Stimulated activated CD4-positive, alpha-beta T cell treated with anti-CD3 and anti-CD28 coated beads, Interleukin-4, amount 100 ng/mL, for 1 hour (primary cell): ENCODE measurements around the gene DOCK6.

Experiments used
- DNase-seq: peaks from one replicate; pipeline ENCODE4 v3.0.0-alpha.2; 2020

Gene DOCK6

DNA sequence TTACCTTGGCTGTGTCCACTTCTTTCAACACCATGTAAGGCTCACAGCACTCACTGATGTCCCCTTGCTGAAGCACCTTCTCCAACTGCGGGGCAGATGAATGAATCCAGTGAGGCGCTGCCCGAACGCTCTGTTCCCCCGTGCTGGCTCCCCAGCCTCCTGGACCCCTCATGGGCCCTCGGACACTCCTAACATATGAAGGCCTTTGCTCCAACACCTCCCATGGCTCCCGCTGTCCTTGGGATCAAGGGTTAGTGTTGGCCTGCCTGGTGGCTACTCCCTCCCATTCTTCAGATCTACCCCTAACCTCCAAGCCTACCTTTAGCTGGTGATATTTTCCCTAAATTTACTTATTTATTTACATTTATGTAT lies 18.5 kb downstream of the DOCK6 start:
- no peak for DNase-seq

DNA sequence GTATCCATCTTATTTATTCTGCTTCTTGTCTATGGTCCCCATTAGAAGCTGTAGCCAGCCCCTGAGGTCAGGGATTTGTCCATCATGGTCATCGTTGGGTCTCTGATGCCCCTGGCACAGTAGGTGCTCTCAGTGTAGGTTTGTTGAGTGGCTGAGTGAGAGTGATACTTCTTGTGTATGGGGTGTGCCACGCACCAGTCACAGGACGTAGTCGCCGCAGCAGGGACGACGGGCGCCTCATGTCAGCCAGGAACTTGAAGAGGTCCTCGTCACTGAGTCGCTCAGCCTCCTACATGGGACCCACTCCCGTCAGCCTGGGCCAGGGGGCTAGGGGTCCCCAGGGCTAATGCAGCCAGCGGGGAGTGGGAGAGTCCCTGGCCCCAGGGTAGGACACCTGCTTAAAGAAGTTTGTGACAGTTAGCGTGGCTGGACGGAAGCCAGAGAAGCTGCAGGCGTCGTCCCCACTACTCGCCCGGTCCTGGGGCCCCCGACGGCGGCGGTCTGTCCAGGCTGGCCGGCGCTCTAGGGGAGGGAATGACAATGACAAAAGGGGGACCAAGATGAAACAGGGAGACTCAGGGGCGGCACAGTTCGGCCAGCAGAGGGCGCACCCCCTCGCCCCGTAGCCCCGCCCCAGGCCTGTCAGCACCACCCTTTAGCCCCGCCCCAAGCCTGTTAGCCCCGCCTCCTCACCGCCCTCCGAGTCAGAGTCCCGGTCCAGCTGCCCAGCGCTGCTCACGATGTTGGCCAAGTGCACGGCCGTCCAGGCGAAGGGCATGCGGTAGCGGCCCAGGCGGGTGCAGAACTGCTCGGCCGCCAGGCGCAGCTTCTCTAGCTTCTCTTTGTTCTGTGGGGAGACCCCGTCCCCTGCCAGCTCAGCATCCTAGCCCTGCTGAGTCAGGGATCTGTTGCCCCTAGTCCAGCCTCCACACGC lies 19.2 kb downstream of the DOCK6 start:
- peak; percentile 88 for DNase-seq

DNA sequence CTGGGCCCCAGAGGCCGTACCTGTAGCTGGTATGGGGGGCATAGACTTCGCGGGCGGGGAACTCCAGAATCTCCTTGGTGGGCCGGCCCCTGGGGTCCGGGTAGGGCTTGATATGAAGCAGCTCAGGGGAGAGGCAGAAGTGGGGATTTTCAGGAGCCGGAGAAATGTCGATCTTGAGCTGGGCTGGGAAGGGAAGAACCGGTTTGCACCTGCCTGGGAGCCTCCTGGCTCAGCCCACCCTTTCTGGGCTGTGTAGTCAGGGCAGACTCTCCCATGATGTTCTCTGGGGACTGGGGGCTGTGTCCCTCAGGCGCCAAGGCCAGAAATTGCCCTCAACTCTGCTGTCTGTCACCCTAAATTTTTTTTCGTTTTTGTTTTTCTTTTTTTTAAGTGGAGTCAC lies 20.3 kb downstream of the DOCK6 start:
- DNase-seq, result no peak

DNA sequence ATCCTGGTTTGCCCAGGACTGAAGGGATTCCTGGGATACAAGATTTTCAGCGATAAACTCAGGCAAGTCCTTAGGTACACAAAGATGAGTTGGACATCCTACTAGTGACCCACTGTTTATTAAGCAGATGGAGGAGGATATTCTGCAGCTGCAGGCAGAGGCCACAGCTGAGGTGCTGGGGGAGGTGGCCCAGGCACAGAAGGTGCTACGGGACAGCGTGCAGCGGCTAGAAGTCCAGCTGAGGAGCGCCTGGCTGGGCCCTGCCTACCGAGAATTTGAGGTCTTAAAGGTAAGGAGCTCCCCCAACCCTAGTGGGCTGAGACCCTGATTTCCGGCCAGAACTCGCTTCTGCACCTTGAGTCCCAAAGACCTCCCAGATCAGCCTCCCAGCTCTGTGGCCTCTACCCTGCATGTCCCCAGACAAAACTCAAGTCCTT lies 22.3 kb downstream of the DOCK6 start:
- DNase-seq, result no peak

DNA sequence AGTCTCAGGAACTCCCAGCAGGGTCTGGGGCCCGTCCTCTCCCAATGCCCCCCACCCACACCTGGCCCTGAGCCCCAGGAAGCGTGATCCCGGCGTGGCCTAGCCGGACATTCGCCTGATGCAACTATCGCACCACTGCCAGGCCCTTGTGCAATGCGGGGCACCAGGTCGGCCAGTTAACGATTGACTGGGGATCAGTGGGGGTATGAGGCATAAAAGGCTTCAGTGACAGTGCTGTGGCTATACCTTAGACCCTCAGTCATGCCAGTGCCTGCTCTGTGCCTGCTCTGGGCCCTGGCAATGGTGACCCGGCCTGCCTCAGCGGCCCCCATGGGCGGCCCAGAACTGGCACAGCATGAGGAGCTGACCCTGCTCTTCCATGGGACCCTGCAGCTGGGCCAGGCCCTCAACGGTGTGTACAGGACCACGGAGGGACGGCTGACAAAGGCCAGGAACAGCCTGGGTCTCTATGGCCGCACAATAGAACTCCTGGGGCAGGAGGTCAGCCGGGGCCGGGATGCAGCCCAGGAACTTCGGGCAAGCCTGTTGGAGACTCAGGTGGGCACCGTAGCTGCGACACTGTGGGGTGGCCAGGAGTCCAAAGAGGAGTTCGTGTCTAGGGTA lies 22.8 kb downstream of the DOCK6 start, which contains the start of gene ANGPTL8:
Gene ANGPTL8 (plus strand): TSS at position 243 of the 624 bp plus-strand sequence. CDS start 19 bp downstream, at position 262.
- no peak for DNase-seq

DNA sequence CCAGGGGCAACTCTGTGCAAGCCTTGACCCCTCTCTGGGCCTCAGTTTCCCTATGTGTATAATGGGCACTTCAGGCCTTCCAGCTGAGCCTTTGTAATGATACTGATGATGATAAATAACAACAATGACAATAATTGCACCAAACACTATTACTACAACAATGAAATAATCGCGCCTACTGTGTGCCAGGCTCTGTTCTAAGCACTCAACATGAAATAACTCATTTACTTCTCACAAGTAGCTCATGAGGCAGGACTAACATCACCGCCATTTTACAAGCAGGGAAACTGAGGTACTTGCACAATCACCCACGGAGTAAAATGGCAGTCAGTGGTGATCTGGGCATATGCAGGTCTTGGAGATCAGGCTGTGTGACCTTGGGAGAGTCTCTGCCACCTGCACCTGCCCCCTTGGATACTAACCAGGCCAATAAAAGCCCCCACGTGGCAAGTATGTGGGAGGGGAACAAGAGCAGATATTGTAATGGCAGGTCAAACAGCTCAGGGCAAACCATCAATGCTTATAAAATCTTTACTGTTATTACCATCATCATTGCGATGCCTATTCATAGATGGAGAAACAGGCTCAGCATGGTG lies 23.4 kb downstream of the DOCK6 start:
- DNase-seq, result no peak

DNA sequence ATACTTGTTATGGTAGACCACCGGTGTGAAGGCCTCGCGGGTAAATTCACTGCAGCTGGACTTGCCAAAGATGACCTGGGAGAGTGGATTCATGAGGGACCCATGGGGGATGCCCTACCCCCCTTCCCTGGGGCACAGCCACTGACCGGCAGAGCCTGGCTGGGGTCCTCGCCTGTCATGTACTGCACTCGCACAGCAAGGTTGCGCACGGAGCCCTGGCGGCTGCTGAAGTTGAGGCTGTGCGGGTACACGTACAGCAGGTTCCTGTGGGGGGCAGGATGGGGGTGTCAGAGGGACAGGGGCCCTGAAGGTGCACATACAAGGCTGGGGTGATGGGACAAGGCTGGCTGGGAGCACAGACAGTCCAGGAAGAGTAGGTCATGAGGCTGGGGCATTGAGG lies 24.3 kb downstream of the DOCK6 start:
- no peak for DNase-seq

DNA sequence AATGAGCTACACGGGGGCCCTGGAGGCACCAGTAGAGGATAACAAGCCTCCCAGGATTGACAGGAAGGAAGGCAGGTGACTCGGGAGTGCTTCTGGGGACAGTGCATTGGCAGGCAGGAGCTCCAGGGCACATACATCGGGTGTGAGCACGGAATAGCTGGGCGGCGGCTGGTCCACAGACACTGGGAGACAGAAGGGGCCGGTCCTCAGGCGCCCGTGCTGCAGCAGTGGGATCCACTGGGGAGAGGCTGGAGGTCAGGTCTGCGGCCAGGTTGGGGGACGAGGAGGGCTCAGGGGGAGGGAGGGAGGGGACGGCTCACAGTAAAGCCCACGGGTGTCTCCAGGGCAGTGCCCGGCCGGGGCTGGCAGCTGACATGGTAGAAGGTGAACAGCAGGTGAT lies 25.0 kb downstream of the DOCK6 start:
- DNase-seq, result no peak

DNA sequence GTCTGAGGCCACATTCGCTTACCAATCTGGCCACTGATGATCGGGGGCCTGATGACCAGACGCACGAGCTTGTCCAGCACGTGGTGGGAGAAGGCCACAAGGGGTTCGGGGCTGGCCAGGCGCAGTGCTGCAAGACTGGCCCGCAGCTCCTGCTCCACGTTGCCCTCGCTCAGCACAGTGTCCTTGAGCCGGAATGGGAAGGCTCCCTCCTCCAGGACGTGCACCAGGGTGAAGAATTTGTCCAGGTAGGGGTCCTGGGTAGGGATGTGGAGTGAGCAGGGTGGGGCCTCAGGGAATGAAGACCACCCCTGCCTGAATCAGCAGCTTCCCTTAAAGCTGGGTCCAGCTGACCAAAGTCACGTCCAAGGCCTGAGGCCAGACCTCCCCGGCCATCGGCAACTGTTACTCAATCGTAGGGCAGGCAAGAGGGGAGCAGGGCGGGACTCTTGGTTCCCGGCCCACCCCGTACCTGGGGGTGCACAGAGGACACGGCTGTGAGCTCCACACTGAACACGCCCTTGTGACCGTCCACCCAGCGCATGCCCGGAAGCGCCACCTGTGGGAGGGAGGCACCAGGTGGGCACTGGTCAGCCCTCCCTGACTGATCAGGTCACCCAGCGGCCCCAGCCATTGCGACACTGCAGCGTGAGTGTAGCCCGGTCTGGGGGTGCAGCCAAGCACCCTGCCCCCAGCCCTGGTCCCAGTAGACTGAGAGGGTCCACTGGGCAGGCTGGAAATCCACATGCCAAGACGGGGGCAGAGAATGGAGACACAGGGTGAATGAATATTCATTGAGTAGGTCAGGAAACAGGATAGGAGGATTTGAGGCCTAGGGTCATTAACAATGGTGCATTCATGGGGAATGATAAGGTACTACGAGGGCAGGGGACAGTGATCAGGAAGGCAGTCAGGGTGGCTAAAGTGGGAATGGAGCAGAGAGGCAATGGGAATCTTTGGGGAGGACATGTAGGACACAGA lies 25.7 kb downstream of the DOCK6 start:
- no peak for DNase-seq

DNA sequence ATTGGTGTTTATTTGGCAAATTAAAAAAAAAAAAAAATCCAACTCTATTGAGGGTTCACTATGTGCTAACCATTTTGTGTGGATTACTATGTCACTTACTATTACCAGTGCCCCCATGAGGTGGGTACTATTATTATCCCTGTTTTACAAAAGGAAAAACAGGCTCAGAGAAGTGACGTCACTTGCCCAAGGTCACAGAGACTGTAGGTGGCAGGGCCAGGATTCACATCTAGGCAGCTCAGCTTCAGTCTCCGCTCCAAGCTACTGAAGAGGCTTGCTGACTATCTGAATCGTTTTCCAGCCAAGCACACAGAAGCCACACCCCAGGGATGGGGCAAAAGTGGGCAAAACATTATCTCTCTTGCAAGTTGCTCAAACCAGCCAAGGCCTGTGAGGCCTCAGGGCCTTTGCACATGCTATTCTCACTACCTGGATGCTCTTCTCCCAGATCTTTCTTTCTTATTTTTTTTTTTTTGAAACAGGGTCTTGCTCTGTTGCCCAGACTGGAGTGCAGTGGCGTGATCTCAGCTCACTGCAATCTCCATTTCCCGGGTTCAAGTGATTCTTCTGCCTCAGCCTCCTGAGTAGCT lies 27.7 kb downstream of the DOCK6 start:
- no peak for DNase-seq

DNA sequence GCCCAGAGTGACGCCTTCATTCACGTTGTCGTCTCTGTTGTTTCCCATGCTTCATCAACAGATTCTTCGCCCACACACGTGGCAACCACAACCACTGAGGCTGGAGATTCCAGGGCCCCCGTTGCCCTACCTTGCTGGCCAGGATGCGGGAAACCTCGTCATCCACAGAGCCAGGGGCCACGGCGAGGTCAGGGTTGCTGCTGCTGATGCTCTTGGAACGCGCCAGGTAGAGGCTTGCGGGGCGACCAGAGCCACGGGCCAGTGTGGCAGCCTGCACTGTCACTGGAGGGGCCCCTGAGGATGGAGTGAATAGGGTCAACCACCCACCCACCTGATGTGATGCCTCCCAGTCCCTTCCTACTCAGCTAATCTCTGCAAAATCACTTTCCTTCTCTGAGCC lies 29.3 kb downstream of the DOCK6 start:
- DNase-seq, result no peak

DNA sequence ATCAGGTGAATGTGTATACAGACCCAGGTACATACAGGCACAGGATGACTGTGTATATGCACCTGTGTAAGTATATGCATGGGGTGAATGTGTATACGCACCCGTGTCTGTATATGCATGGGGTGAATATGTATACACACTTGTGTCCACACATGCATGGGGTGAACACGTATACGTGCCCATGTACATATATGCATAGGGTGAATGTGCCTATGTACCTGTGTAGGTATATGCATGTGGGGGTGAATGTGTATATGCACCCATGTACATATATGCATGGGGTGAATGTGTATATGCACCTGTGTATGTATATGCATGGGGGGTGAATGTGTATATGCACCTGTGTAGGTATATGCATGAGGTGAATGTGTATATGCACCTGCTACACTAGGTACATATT lies 29.8 kb downstream of the DOCK6 start:
- DNase-seq, result no peak

DNA sequence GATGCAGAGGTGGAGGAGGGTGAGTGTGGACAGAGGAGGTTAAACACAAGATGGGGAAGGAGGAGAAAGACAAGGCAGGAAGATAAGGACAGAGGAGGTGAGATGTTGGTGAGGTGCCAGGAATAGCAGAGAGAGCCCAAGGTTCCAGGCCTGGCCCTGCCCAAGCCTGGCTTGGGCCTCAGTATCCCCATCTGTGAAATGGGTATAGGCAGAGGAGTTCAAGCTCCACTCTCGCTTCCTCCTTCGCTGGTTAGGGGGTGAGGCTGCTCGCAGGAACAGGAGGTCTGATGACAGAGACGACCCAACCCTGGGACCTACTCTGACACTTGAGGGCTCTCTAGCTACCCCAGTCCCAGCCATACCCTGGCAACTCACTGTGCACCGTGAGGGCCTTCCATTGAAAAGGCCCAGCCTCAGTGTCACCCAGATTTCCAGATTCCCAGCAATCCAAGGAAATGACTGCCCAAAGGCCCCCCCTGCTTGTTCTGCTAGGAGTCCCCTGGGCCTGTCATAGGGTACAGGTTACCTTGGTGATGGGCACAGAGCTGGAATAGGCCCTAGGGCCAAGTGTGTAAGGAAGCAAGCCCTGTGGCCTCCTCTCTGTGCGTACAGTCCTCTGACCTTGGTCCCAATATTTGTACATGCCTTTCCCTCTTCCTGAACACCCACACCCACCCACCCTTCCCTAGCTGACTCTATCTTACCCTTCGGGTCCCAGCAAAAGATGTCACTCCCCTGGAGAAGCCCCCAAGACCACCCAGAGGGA lies 31.5 kb downstream of the DOCK6 start:
- DNase-seq, result no peak

DNA sequence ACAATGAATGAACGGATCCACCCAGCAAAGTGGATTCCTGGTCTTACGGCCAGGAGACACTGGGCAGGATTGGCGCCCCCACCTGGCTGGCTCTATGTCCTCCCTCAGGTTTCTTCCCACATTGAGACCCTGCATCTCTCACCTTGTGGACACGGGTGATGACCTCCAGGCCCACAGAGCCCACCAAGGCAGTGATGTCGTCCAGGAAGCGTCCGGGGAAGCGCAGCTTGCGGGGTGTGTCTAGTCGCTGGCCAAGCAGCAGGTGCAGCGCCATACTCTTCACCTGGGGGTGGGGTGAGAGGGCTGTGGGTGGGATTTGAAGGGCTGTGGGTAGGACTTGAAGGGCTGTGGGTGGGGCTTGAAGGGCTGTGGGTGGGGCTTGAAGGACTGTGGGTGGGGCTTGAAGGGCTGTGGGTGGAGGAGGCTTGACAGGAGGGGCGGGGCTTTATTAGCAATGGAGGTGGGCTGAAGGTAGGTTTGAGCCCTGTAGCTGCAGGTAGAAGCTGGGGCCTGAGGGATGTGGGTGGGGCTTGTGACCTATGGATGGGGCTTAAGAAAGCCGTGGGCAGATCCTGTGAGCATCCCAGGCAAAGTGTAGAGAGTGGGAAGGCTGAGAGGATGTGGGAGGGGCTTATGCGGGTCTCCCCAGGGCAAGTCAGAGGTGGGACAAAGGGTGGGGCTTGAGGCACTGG lies 35.0 kb downstream of the DOCK6 start:
- DNase-seq, result no peak

DNA sequence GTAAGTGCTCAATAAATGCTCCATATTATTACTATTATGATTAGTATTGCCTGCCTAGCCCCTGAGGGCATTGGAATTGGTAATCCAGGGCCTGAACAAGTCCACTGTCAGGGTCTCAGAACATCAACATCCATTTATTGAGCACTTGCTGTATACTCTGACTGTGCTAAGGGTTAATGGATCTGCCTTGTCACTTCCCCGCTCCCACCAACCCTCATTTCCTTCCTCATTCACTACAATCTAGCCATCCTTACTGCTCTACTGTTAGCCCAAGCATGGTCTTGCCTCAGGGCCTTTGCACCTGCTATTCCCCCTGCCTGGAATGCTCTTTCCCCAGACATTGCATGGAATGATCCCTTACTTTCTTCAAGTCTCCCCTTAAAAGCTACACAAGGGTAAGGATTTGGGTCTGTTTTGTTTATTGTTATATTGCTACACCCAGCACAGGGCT lies 35.6 kb downstream of the DOCK6 start:
- DNase-seq, result no peak

DNA sequence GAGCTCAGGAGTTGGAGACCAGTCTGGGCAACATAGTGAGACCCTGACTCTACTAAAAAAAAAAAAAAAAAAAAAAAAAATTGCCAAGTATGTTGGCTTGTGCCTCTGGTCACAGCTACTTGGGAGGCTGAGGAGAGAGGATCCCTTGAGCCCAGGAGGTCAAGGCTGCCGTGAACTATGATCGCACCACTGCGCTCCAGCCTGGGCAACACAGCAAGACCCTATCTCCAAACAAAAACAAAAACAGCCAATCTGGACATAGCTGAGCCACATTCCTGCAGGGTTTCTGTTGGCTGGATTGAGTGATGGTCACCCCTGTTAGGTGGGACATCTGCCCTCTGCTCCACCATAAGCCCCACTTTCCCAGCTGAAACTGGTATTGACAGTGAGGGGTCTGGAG lies 36.5 kb downstream of the DOCK6 start:
- no peak for DNase-seq

DNA sequence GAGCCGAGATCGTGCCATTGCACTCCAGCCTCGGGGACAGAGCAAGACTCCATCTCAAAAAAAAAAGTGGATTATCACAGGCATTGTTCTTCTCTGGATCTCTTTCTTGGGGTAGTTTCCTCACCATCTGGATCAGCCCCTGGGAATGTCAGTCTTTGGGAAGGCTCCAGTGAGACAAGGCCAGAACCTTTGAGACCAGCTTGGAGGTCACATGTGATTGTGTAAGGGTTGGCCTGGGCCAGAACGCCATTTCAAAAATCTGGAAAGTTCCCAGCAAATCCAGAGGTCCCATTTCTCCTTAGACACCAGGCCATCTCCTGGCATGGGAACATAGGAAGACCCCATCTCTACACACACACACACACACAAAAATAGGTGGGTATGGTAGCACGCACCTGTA lies 37.2 kb downstream of the DOCK6 start:
- DNase-seq, result no peak

DNA sequence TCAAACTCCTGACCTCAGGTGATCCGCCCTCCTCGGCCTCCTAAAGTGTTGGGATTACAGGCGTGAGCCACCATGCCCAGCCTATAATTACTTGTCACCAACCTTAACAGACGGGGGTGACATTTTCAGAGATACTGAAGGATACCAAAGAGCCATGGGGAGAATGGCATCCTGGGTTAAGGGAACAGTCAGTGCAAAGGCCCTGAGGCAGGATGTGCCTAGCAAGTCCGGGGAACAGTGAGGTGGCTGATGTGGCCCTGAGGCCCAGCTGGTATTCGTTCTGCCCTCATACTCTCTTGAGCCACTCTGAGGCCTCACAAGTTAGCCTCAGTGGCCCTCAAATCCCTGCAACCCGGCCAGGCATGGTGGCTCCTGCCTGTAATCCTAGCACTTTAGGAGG lies 37.9 kb downstream of the DOCK6 start:
- no peak for DNase-seq

DNA sequence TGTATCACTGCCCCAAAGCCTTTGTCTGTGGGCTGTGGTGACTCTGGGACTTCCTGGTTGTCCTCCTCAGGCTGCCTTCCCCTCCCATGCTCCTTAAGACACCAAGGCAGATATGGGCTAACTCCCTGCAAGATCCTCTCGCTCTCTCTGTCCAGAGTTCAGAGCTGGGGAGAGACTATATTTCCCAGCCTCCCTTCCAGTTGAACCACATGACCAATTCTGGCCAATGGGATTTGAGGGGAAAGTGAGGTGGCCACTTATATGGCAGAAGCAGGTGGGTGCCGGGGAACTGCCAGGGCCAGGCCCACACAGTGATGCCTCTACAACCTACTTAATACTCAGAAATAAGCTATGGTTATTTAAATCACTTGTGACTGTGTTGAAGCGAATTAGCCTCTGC lies 39.1 kb downstream of the DOCK6 start:
- DNase-seq, result no peak

DNA sequence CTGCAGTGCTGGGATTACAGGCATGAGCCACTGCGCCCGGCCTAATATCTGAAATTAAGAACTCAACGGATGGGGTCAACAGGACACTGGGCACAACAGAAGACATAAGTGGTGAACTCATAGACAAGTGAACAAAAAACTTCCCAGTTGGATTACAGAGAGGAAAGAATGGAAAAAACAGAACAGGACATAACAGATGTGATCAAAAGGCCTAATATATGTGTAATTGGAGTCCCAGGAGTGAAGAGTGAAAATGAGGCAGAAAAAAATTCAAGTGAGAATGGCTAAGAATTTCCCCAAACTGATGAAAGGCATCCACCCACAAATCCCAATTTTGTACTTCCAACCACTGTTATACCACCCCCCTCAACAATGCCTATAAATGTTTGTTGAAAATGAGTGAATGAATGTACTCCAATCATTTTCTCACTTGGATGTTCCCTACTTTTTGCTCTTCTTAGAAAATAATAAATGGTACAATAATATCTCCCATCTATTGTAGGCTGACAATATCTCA lies 41.2 kb downstream of the DOCK6 start:
- no peak for DNase-seq

DNA sequence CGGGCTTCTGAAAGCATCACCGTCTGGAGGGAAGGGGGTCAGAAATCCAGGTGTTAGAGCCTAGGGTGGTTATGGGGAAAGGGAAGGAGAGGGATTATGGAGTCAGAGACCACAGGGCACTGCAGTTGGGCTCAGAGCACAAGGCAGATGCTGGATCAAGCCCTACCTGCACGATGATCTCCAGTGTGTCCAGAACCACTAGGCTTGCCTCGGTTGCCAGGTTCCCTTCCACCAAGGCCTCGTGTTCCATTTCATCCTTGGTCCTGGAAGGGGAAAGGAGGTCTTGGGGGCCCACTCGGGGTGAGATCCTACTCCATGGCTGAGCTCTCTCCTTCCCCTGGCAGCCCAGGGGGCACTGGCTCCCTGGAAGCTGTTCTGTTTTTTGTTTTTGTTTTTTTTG lies 47.9 kb downstream of the DOCK6 start:
- no peak for DNase-seq
